Fibroblast of skin of right quadriceps (primary cell): Measurements from ENCODE around the gene PNCK.

Experiments used
- DNase-seq: peaks from one replicate; pipeline ENCODE4 v3.0.0-alpha.2; 2013

Gene PNCK

GRCh38 chrX:153626863-153627674 lies 46.5 kb downstream of the PNCK start:
- DNase-seq = no peak

- no peak for DNase-seq
These were observed 47.5 kb downstream of the PNCK start for GRCh38 chrX:153626025-153626633.

DNA sequence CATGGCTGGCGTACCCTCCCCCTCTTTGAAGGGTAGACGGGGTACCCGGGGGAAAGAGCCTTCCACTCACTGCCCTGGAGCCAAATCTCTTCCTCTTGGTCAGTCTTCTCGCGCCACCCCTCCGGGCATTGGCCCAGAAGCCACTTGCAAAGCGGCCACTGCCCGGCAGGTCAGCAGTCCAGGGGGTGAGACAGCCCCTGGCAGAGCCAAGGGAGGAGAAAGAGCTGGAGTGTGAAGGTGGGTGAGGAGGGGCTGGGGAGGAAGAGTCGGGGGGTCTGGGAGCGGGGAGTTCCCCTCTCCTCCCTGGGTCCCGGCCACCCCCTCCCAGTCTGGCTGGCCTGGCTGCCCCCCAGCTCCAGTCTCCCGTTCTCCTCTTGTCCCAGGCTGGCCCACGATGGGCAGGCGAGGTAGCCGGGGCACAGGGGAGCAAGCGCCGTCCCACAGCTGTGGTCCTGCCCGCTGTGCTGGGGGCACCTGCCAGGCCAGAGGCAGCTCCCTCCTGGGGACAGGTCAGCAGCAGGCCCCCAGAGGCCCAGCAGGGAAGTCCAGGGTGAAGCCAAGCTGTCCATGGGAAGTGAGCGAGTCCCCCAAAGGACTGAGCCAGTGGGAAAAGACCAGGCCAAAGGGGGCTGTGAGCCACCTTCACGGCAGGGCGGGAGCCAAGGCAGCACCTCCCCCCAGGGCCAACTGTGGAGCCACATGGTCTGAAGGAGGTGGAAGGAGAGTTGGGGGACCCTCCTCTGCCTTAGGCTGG lies 48.2 kb downstream of the PNCK start:
- no peak for DNase-seq

GRCh38 chrX:153624196-153625091 lies 49.2 kb downstream of the PNCK start:
- DNase-seq = no peak

DNA sequence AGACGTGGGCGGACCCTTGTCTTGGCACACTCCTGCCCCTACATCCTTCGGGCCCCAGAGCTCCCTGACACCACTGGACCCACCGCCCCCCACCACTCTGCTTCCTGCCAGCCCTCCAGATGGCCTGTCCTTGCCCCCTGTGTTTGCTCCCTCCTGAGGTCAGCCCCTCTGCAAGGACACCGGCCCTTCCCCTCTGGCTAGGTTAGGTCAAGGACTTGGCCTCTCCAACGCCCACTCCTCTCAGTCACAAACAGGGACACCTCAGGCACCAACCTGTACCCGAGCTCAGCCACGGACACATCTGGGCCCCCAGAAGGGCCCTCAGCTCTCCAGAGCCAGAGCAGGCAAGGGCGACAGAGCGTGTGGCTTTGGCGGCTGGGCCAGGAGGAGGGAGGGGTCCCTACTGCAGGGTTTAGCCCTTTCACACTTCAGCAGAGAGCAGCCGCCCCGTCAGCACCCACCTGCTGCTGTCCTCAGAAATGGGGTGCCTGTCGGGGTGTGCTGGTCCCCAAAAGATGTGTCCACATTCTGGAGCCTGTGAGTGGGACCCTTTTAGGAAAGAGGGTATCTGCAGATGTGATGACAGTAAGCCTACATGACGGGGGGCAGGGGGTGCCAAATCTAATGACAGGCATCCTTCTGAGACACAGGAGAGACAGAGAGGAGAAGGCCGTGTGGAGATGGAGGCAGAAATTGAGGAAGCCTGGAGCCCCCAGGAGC lies 50.1 kb downstream of the PNCK start:
- no peak for DNase-seq

GRCh38 chrX:153622661-153623309 lies 50.8 kb downstream of the PNCK start:
- DNase-seq = no peak

DNA sequence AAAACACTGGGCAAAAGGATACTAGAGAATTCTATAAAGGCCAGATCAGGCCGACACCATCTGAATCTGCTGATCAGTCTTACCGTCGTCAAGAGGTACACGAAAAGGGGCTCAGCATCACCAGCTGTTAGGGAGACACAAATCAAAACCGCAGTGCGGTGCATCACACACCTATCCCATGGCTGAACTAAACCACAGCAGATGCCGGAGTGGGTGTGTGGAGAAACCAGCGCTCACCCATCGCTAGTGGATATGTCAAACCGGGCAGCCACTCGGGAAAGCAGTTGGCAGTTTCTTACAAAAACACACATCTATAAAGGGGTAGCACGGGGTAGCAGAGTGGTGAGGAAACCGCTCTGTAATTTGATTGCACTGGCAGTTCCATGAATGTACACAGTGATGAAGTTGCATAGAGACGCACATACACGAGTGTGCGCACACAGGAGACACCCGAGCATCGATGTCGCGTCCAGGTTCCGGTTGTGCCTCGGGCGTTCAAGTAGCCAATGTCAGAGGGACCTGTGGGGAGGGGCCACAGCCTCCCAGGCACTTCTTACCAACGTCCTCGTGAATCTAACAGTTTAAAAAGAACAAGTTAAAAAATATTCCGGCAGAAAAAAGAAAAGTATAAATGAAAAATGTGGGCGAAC lies 51.5 kb downstream of the PNCK start:
- no peak for DNase-seq

- DNase-seq = no peak
These were observed 53.0 kb downstream of the PNCK start for GRCh38 chrX:153620576-153620975.
